Peyer's patch (tissue), 4 donors: ENCODE data around the gene LAMB1. TPM values are rescaled to one million over a fixed set of nuclear protein-coding genes. Genes with fewer than 3 reads are reported as not detected.
A peak's percentile ranks its signal among the peaks of the same experiment; 100 is the strongest.

Source experiments
- DNase-seq, 3 donors: peaks; one replicate each; pipeline ENCODE4 v3.0.0-alpha.2; 2017 to 2019
- H3K27ac ChIP-seq, 4 donors: fragments of 200-600 bp; sonication (generic); one replicate each; pipeline ENCODE4 v1.5.1; 2016 to 2019
- H3K27me3 ChIP-seq, 2 donors: fragments of 200-600 bp; sonication (generic); one replicate each; pipeline ENCODE4 v1.5.1; 2019
- H3K36me3 ChIP-seq, 3 donors: fragments of 200-600 bp; sonication (generic); one replicate each; pipeline ENCODE4 v1.5.1; 2016 to 2019
- H3K4me1 ChIP-seq, 4 donors: fragments of 200-600 bp; sonication (generic); one replicate each; pipeline ENCODE4 v1.5.1; 2016 to 2019
- H3K4me3 ChIP-seq, 4 donors: fragments of 200-600 bp; sonication (generic); 1 replicate in 3 of 4; 2 replicates in 1 of 4; pipeline ENCODE4 v1.5.1; 2016 to 2019; ENCODE audit warnings: mild to moderate bottlenecking in 1 of 4
- H3K9me3 ChIP-seq, 4 donors: fragments of 200-600 bp; sonication (generic); one replicate each; pipeline ENCODE4 v1.5.1; 2016 to 2019; ENCODE audit warnings: mild to moderate bottlenecking in 1 of 4
- POLR2A ChIP-seq, 2 donors: fragments of 450-650 bp; IDR thresholded peaks; one replicate each; pipeline ENCODE4 v1.5.1; 2017; ENCODE audit warnings: antibody characterized with exemption in 2 of 2, mild to moderate bottlenecking in 2 of 2, moderate library complexity in 2 of 2
- total RNA-seq, 4 donors: library from RNA; depleted of rRNA; stranded (reverse); fragments of >200 nt; gene quantifications; one replicate each; pipeline ENCODE4 v1.1.0, GENCODE V29; 2016
- TF ChIP-seq, protein P1 (sequence below), 6 experiments: fragments of 450-650 bp in 4 of 6; fragments of 200-600 bp in 2 of 6; sonication (generic) in 1 of 6; IDR thresholded peaks; one replicate each; pipeline ENCODE4 v1.5.1; 2017 to 2019; ENCODE audit warnings: antibody characterized with exemption in 6 of 6, mild to moderate bottlenecking in 3 of 6, moderate library complexity in 1 of 6

Gene LAMB1
- total RNA-seq, 4 donors from 2014 or later, result 97.6 to 821 (median 155) TPM

DNA sequence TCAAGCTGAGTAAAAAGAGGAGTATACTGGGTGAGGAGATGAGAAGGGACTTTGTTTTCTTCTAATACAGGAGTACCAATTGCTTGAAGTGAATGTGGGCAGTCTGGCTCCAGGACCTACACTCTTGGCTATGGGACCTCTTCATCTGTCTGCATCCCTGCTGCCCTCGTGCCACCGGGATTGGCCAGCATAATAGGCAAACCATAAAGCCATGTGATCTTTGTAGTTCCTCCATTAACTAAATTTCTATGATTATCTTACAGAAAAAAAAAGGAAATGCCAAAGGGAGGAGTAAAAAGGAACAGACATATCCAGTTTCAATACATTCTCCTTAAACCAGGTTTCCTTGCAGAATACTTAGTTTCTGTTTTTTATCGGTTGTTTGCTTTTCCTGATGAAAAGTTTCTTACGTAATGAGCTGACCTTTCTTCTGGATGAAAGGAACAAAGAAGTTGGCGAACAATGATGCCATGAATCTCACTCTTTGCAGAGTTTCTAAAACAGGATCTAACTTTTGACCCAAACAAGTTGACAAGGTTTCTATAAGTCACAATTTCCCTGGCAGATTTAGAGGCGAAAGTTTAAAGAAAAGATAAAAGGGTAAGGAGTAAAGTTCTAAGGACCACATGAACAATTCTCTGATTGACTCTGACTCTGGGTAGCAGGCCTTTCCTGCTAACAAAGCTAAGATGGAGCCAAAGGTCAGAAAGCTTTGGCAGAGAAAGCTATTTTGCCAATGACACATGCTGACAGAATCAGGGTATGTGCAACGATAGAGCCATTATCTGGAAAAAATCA, 54.1 kb downstream of the LAMB1 start:
- Histone ChIP-seq H3K4me3 (no peak overlapping the region), H3K36me3 (peaks cover 0 to 80% (median 0%) of the 10 kb centered on the region in 3 donors), H3K27me3 (no peaks in the 10 kb centered on the region), H3K9me3 (no peaks in the 10 kb centered on the region), H3K4me1 (no peaks in the 10 kb centered on the region), H3K27ac (peak overlapping the region in 2 of 4 donors; percentile 1 to 14)
- DNase-seq, result no peak
- no peak for TF ChIP-seq POLR2A (IDR thresholded peaks at IDR 0.05)
- TF ChIP-seq, protein P1, sequence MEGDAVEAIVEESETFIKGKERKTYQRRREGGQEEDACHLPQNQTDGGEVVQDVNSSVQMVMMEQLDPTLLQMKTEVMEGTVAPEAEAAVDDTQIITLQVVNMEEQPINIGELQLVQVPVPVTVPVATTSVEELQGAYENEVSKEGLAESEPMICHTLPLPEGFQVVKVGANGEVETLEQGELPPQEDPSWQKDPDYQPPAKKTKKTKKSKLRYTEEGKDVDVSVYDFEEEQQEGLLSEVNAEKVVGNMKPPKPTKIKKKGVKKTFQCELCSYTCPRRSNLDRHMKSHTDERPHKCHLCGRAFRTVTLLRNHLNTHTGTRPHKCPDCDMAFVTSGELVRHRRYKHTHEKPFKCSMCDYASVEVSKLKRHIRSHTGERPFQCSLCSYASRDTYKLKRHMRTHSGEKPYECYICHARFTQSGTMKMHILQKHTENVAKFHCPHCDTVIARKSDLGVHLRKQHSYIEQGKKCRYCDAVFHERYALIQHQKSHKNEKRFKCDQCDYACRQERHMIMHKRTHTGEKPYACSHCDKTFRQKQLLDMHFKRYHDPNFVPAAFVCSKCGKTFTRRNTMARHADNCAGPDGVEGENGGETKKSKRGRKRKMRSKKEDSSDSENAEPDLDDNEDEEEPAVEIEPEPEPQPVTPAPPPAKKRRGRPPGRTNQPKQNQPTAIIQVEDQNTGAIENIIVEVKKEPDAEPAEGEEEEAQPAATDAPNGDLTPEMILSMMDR (IDR thresholded peaks at IDR 0.05), result no peak

DNA sequence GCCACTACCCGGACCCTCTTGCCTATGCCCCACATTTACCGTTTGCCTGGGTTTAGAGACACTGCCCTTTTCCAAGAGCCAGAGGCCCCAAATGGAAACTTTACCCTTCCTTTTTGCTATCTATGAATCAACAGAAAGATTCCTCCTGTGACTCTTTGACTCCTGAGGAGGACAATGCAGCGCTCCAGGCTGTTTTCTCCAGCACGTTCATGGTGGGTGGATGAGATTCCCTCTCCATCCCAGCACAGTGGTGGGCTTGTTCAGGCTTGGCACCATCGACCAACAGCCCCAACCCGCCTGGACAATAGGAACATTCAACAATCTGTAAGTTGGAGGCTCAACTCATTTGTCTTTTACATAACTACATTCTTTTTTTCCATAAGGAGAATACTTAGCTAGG, 56.1 kb downstream of the LAMB1 start:
- Histone ChIP-seq H3K4me1 (no peaks in the 10 kb centered on the region), H3K9me3 (no peaks in the 10 kb centered on the region), H3K4me3 (no peak overlapping the region), H3K27ac (no peak overlapping the region), H3K27me3 (no peaks in the 10 kb centered on the region), H3K36me3 (peaks cover 0 to 80% (median 0%) of the 10 kb centered on the region in 3 donors)
- TF ChIP-seq POLR2A (IDR thresholded peaks at IDR 0.05), result no peak
- TF ChIP-seq, protein P1 (IDR thresholded peaks at IDR 0.05), result no peak
- DNase-seq, result no peak

DNA sequence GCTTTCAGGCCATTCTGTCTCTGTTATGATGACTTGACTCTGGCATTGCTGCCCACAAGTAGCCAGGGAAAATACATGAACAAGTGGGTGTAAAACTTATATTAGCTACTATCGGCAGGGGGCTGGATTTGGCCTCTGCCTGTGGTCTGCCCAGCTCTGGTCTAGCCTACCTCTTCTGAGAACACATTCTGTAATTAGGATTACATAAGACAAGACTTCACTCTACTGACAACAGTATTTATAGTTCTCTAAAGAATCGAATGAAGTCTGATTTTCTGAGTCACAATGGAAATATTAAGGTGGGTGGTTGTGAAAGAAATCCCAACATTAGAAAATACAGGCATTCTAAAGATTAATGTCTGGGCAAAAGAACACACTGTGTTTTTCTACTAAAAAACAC, 56.5 kb downstream of the LAMB1 start:
- no peaks in the 10 kb centered on the region for H3K9me3 ChIP-seq
- DNase-seq, result no peak
- H3K36me3 ChIP-seq, result peaks cover 0 to 78% (median 0%) of the 10 kb centered on the region in 3 donors
- H3K27ac ChIP-seq, result no peak overlapping the region
- H3K27me3 ChIP-seq, result no peaks in the 10 kb centered on the region
- no peaks in the 10 kb centered on the region for H3K4me1 ChIP-seq
- TF ChIP-seq, protein P1 (IDR thresholded peaks at IDR 0.05), result no peak
- TF ChIP-seq POLR2A (IDR thresholded peaks at IDR 0.05), result no peak
- no peak overlapping the region for H3K4me3 ChIP-seq

DNA sequence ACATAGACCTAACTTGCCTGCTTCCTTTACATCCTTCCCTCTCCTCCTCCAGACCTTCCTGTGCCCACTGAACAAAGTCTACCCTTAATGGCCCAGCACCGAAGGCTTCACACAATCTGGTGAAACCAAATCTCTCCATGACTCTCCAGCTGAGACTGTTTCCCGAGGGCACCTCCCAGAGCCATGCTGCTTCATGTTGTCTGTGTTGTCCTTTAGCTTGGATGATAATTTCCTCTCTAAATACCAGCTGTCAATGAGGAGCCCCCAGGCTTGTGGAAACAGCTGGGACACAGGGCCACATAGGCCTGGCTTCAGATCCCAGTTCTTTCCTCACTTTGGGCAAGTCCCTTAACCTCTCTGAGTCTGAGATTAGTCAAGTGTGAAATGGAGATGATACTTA, 57.6 kb downstream of the LAMB1 start:
- peak overlapping the region in 1 of 4 donors; percentile 9 for H3K27ac ChIP-seq
- H3K9me3 ChIP-seq, result no peaks in the 10 kb centered on the region
- H3K4me1 ChIP-seq, result no peaks in the 10 kb centered on the region
- TF ChIP-seq, protein P1 (IDR thresholded peaks at IDR 0.05), result no peak
- TF ChIP-seq POLR2A (IDR thresholded peaks at IDR 0.05), result no peak
- H3K4me3 ChIP-seq, result no peak overlapping the region
- no peaks in the 10 kb centered on the region for H3K27me3 ChIP-seq
- no peak for DNase-seq
- peaks cover 0 to 77% (median 0%) of the 10 kb centered on the region in 3 donors for H3K36me3 ChIP-seq

DNA sequence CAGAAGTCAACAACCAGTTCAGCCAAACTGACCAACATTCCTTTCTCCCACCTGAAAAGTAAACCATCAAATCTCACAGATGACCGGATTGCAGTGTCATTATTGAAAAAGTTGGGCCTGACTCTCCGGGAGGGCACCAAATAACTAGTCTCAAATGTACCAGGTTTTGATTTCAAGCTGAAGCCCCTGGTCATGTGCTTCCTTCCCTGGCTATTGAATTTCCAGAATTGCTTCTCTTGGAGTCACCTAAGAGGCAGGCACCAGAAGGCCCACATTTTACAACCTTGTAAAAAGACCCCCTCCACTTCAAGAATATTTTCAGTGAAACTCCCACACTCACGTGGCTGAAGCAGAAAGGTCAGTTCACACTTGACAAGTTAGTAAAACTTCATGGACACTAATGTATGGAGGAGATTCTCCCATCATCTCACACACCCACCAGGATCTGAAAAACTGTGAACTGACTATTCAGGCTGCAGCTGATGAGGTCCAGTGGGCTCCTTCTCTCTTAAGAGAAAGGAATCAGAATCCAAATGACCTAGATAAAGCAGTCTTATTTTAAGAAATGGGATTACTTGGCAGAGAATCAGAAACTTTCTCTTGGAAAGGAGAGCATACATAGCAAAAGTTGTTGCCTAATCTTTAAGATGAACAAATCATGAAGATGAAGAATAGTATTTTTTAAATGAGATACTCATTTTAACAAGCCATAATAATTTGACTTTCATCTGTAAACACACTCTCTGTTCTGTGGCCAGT, 58.4 kb downstream of the LAMB1 start:
- Histone ChIP-seq H3K27ac (no peak overlapping the region), H3K9me3 (no peaks in the 10 kb centered on the region), H3K4me1 (no peaks in the 10 kb centered on the region), H3K27me3 (no peaks in the 10 kb centered on the region), H3K36me3 (peaks cover 0 to 75% (median 0%) of the 10 kb centered on the region in 3 donors), H3K4me3 (no peak overlapping the region)
- no peak for DNase-seq
- TF ChIP-seq, protein P1 (IDR thresholded peaks at IDR 0.05), result no peak
- no peak for TF ChIP-seq POLR2A (IDR thresholded peaks at IDR 0.05)
